Kidney glomerular epithelial cell (primary cell): Measurements from ENCODE around the gene PLCG2.
A peak's percentile ranks its signal among the peaks of the same experiment; 100 is the strongest.
"Not testable (repeated sequence)": the region's sequence is repeated elsewhere in the genome, so short reads cannot be mapped to it uniquely, and the experiment has no call there.

ENCODE experiments used
- DNase-seq: peaks from one replicate; lab custom pipeline; 2025; lab: John Stamatoyannopoulos, UW

PLCG2 gene

GRCh38 chr16:81939164-81940056 lies 160.3 kb downstream of the PLCG2 start:
- no peak for DNase-seq

- DNase-seq = peak; percentile 71
Measured at GRCh38 chr16:81940781-81941560, 161.9 kb downstream of the PLCG2 start.

GRCh38 chr16:81942007-81942601 lies 163.0 kb downstream of the PLCG2 start:
- no peak for DNase-seq

- no peak for DNase-seq
Measured at GRCh38 chr16:81945665-81946064, 166.6 kb downstream of the PLCG2 start.

- no peak for DNase-seq
Measured at GRCh38 chr16:81946206-81946605, 167.1 kb downstream of the PLCG2 start.

GRCh38 chr16:81951564-81951963 lies 172.5 kb downstream of the PLCG2 start:
- DNase-seq = no peak

- no peak for DNase-seq
Measured at GRCh38 chr16:81956213-81956948, 177.3 kb downstream of the PLCG2 start.

GRCh38 chr16:81964808-81965207 lies 185.7 kb downstream of the PLCG2 start:
- DNase-seq = no peak

- no peak for DNase-seq
Measured at GRCh38 chr16:81967358-81967757, 188.3 kb downstream of the PLCG2 start.

GRCh38 chr16:81971853-81972252 lies 192.8 kb downstream of the PLCG2 start:
- no peak for DNase-seq

- DNase-seq = no peak
Measured at GRCh38 chr16:81973737-81974136, 194.6 kb downstream of the PLCG2 start.

GRCh38 chr16:81975637-81976036 lies 196.5 kb downstream of the PLCG2 start:
- no peak for DNase-seq

GRCh38 chr16:81977335-81977942 lies 198.3 kb downstream of the PLCG2 start:
- DNase-seq = not testable (repeated sequence)

- DNase-seq = no peak
Measured at GRCh38 chr16:81987121-81987520, 208.0 kb downstream of the PLCG2 start.

GRCh38 chr16:81987706-81988105 lies 208.6 kb downstream of the PLCG2 start:
- DNase-seq = no peak

- DNase-seq = no peak
Measured at GRCh38 chr16:81992859-81993258, 213.8 kb downstream of the PLCG2 start.

GRCh38 chr16:81994485-81994884 lies 215.4 kb downstream of the PLCG2 start:
- no peak for DNase-seq

GRCh38 chr16:81995651-81996050 lies 216.6 kb downstream of the PLCG2 start:
- DNase-seq = no peak

- peak; percentile 18 for DNase-seq
Measured at GRCh38 chr16:81996664-81997509, 217.8 kb downstream of the PLCG2 start.

- peak; percentile 70 for DNase-seq
Measured at GRCh38 chr16:81997738-81998137, 218.6 kb downstream of the PLCG2 start.

GRCh38 chr16:82002831-82003230 lies 223.7 kb downstream of the PLCG2 start:
- no peak for DNase-seq
